HEK293 (cell line): ENCODE results near the gene FOXP4.

Experiments used
- FEZF1 ChIP-seq: fragments of 450-650 bp; formaldehyde crosslinking; IDR thresholded peaks from 2 replicates; pipeline ENCODE4 v1.5.1; 2016; ENCODE audit warnings: missing biosample characterization, missing genetic modification characterization
- HOXA7 ChIP-seq: sonication (generic); formaldehyde crosslinking; IDR thresholded peaks from 2 replicates; pipeline ENCODE4 v1.8.1; 2022; ENCODE audit warnings: missing genetic modification reagents, borderline replicate concordance
- IKZF3 ChIP-seq: fragments of 450-650 bp; IDR thresholded peaks from 2 replicates; pipeline ENCODE4 v1.5.0; 2018; ENCODE audit warnings: missing biosample characterization, mild to moderate bottlenecking, missing genetic modification characterization, moderate library complexity
- KLF16 ChIP-seq: fragments of 450-650 bp; formaldehyde crosslinking; IDR thresholded peaks from 2 replicates; pipeline ENCODE4 v1.5.1; 2017; ENCODE audit warnings: missing biosample characterization, missing genetic modification characterization
- PRDM10 ChIP-seq: fragments of 450-650 bp; formaldehyde crosslinking; IDR thresholded peaks from 2 replicates; pipeline ENCODE4 v1.5.1; 2016; ENCODE audit warnings: missing biosample characterization, missing genetic modification characterization
- SP2 ChIP-seq: fragments of 450-650 bp; formaldehyde crosslinking; IDR thresholded peaks from 2 replicates; pipeline ENCODE4 v1.5.1; 2016; ENCODE audit warnings: missing biosample characterization, missing genetic modification characterization
- SP3 ChIP-seq: fragments of 450-650 bp; formaldehyde crosslinking; IDR thresholded peaks from 2 replicates; pipeline ENCODE4 v1.5.1; 2016; ENCODE audit warnings: missing biosample characterization, missing genetic modification characterization
- TCF7L2 ChIP-seq: IDR thresholded peaks from 2 replicates; pipeline ENCODE4 v1.6.1; 2011; ENCODE audit warnings: low read depth, mild to moderate bottlenecking, inconsistent platforms, low read length, moderate library complexity, borderline replicate concordance
- WT1 ChIP-seq: fragments of 450-650 bp; formaldehyde crosslinking; IDR thresholded peaks from 2 replicates; pipeline ENCODE4 v1.5.1; 2016; ENCODE audit warnings: missing biosample characterization, missing genetic modification characterization
- ZBTB7A ChIP-seq: fragments of 450-650 bp; formaldehyde crosslinking; IDR thresholded peaks from 2 replicates; pipeline ENCODE4 v1.5.1; 2016; ENCODE audit warnings: low read depth, missing biosample characterization, missing genetic modification characterization
- ZFP37 ChIP-seq: fragments of 450-650 bp; formaldehyde crosslinking; IDR thresholded peaks from 2 replicates; pipeline ENCODE4 v1.5.1; 2016; ENCODE audit warnings: missing biosample characterization, missing genetic modification characterization
- ZNF112 ChIP-seq: fragments of 450-650 bp; formaldehyde crosslinking; IDR thresholded peaks from 2 replicates; pipeline ENCODE4 v1.5.0; 2017; ENCODE audit warnings: missing biosample characterization, missing genetic modification characterization
- ZNF114 ChIP-seq: fragments of 450-650 bp; formaldehyde crosslinking; IDR thresholded peaks from 2 replicates; pipeline ENCODE4 v1.5.0; 2017; ENCODE audit warnings: missing biosample characterization, missing genetic modification characterization
- ZNF155 ChIP-seq: fragments of 450-650 bp; formaldehyde crosslinking; IDR thresholded peaks from 2 replicates; pipeline ENCODE4 v1.5.1; 2016; ENCODE audit warnings: missing biosample characterization, missing genetic modification characterization
- ZNF184 ChIP-seq: fragments of 450-650 bp; IDR thresholded peaks from 2 replicates; pipeline ENCODE4 v1.5.1; 2018; ENCODE audit warnings: missing biosample characterization, mild to moderate bottlenecking, missing genetic modification characterization
- ZNF2 ChIP-seq: fragments of 450-650 bp; formaldehyde crosslinking; IDR thresholded peaks from 2 replicates; pipeline ENCODE4 v1.5.1; 2016; ENCODE audit warnings: missing biosample characterization, missing genetic modification characterization
- ZNF24 ChIP-seq: fragments of 450-650 bp; formaldehyde crosslinking; IDR thresholded peaks from 2 replicates; pipeline ENCODE4 v1.5.1; 2016; ENCODE audit warnings: missing biosample characterization, missing genetic modification characterization
- ZNF354C ChIP-seq: fragments of 450-650 bp; formaldehyde crosslinking; IDR thresholded peaks from 2 replicates; pipeline ENCODE4 v1.5.1; 2016; ENCODE audit warnings: missing biosample characterization, missing genetic modification characterization, low read depth, borderline replicate concordance
- ZNF426 ChIP-seq: fragments of 450-650 bp; formaldehyde crosslinking; IDR thresholded peaks from 2 replicates; pipeline ENCODE4 v1.5.1; 2017; ENCODE audit warnings: missing biosample characterization, missing genetic modification characterization, mild to moderate bottlenecking, inconsistent platforms, moderate library complexity
- ZNF48 ChIP-seq: fragments of 450-650 bp; formaldehyde crosslinking; IDR thresholded peaks from 2 replicates; pipeline ENCODE4 v1.5.1; 2016; ENCODE audit warnings: missing biosample characterization, missing genetic modification characterization
- ZNF513 ChIP-seq: fragments of 450-650 bp; IDR thresholded peaks from 2 replicates; pipeline ENCODE4 v1.5.1; 2018; ENCODE audit warnings: missing biosample characterization, missing genetic modification characterization
- ZNF544 ChIP-seq: fragments of 450-650 bp; formaldehyde crosslinking; IDR thresholded peaks from 2 replicates; pipeline ENCODE4 v1.5.0; 2017; ENCODE audit warnings: missing biosample characterization, missing genetic modification characterization
- ZNF623 ChIP-seq: fragments of 450-650 bp; formaldehyde crosslinking; IDR thresholded peaks from 2 replicates; pipeline ENCODE4 v1.5.1; 2016; ENCODE audit warnings: missing biosample characterization, missing genetic modification characterization
- ZNF658 ChIP-seq: fragments of 450-650 bp; formaldehyde crosslinking; IDR thresholded peaks from 2 replicates; pipeline ENCODE4; 2016; ENCODE audit warnings: missing biosample characterization, missing genetic modification characterization
- ZNF776 ChIP-seq: fragments of 450-650 bp; formaldehyde crosslinking; IDR thresholded peaks from 2 replicates; pipeline ENCODE4 v1.5.0; 2017; ENCODE audit warnings: missing biosample characterization, missing genetic modification characterization, borderline replicate concordance
- TF ChIP-seq, protein P1 (sequence below): fragments of 450-650 bp; formaldehyde crosslinking; conservative IDR thresholded peaks from 2 replicates; pipeline ENCODE4 v1.5.1; 2016; ENCODE audit warnings: low read depth, missing biosample characterization, missing genetic modification characterization
- TF ChIP-seq, protein P2 (sequence below): fragments of 450-650 bp; formaldehyde crosslinking; IDR thresholded peaks from 2 replicates; pipeline ENCODE4 v1.5.1; 2017; ENCODE audit warnings: missing biosample characterization, missing genetic modification characterization

FOXP4 gene

DNA sequence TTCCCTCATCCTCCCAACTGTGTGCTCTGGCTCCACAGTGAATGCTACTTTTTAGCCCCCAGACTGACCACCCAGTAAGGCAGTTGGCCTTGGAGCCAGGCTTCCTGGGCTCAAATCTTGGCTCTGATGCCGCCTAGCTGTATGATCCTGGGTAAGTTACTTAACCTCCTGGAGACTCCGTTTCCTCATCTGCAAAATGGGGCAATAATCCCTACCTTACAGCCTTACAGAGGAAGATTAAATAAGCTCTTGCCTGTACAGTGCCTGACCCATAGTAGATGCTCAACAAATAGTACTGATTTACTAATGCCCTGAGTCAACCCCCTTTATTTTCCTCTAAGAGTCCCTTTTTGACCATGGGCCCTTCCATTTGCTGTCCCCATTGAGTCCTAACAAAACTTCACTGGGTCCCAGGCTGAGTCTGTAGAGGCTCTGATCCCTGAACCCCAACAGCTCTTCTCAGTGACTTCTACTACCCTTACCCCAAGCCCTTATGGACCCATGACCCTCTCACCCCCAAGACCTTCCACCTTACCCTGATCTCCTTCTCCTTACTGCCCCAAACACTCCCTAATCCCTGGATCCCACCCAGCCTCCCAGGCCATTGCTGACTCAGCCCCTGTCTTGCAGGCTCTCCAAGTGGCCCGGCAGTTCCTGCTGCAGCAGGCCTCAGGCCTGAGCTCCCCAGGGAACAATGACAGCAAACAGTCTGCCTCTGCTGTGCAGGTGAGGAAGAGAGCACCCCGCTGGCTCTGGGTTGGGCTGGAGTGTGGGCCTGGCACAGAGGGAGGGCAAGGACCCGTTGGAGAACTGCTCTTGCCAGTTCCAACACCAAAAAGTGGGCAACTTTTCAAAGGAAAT is 31.4 kb downstream of the FOXP4 start (continued):
- TF ChIP-seq, protein P1, sequence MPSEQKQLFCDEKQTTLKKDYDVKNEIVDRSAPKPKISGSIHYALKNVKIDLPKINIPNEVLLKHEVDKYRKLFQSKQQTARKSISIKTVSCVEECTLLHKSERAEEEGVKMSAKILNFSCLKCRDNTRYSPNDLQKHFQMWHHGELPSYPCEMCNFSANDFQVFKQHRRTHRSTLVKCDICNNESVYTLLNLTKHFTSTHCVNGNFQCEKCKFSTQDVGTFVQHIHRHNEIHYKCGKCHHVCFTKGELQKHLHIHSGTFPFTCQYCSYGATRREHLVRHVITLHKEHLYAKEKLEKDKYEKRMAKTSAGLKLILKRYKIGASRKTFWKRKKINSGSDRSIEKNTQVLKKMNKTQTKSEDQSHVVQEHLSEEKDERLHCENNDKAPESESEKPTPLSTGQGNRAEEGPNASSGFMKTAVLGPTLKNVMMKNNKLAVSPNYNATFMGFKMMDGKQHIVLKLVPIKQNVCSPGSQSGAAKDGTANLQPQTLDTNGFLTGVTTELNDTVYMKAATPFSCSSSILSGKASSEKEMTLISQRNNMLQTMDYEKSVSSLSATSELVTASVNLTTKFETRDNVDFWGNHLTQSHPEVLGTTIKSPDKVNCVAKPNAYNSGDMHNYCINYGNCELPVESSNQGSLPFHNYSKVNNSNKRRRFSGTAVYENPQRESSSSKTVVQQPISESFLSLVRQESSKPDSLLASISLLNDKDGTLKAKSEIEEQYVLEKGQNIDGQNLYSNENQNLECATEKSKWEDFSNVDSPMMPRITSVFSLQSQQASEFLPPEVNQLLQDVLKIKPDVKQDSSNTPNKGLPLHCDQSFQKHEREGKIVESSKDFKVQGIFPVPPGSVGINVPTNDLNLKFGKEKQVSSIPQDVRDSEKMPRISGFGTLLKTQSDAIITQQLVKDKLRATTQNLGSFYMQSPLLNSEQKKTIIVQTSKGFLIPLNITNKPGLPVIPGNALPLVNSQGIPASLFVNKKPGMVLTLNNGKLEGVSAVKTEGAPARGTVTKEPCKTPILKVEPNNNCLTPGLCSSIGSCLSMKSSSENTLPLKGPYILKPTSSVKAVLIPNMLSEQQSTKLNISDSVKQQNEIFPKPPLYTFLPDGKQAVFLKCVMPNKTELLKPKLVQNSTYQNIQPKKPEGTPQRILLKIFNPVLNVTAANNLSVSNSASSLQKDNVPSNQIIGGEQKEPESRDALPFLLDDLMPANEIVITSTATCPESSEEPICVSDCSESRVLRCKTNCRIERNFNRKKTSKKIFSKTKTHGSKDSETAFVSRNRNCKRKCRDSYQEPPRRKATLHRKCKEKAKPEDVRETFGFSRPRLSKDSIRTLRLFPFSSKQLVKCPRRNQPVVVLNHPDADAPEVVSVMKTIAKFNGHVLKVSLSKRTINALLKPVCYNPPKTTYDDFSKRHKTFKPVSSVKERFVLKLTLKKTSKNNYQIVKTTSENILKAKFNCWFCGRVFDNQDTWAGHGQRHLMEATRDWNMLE (tag by site-specific recombination) = no peak
- TF ChIP-seq ZNF114 (no peak), HOXA7 (CRISPR knock-in tag) (no peak), ZNF776 (tag by site-specific recombination) (no peak), TCF7L2 (no peak), ZNF354C (tag by site-specific recombination) (no peak), PRDM10 (tag by site-specific recombination) (no peak; the same call in 1 of the 2 replicates), SP2 (tag by site-specific recombination) (no peak), ZNF24 (tag by site-specific recombination) (no peak), KLF16 (tag by site-specific recombination) (no peak), ZNF426 (no peak), ZNF155 (tag by site-specific recombination) (no peak), ZBTB7A (tag by site-specific recombination) (no peak), ZNF48 (tag by site-specific recombination) (no peak), SP3 (tag by site-specific recombination) (no peak), IKZF3 (tag by site-specific recombination) (peak; percentile 79), ZFP37 (tag by site-specific recombination) (no peak), FEZF1 (tag by site-specific recombination) (peak; percentile 56), ZNF513 (tag by site-specific recombination) (0 out of 2 replicates have a peak, but pooled peaks have one; percentile 43), ZNF623 (tag by site-specific recombination) (no peak), ZNF112 (tag by site-specific recombination) (no peak), ZNF2 (tag by site-specific recombination) (peak; percentile 44; the same call in 1 of the 2 replicates), ZNF544 (tag by site-specific recombination) (no peak), ZNF184 (tag by site-specific recombination) (no peak; the same call in 1 of the 2 replicates), WT1 (tag by site-specific recombination) (peak; percentile 68), ZNF658 (tag by site-specific recombination) (no peak)
- TF ChIP-seq, protein P2, sequence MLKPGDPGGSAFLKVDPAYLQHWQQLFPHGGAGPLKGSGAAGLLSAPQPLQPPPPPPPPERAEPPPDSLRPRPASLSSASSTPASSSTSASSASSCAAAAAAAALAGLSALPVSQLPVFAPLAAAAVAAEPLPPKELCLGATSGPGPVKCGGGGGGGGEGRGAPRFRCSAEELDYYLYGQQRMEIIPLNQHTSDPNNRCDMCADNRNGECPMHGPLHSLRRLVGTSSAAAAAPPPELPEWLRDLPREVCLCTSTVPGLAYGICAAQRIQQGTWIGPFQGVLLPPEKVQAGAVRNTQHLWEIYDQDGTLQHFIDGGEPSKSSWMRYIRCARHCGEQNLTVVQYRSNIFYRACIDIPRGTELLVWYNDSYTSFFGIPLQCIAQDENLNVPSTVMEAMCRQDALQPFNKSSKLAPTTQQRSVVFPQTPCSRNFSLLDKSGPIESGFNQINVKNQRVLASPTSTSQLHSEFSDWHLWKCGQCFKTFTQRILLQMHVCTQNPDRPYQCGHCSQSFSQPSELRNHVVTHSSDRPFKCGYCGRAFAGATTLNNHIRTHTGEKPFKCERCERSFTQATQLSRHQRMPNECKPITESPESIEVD (tag by site-specific recombination) = no peak
